K562 (cell line): ENCODE results near the gene TRPM2. TPM values are rescaled to one million over a fixed set of nuclear protein-coding genes. Genes with fewer than 3 reads are reported as not detected.

Source experiments
- ARID2 ChIP-seq: fragments of 450-650 bp; IDR thresholded peaks from 2 replicates; pipeline ENCODE4 v1.6.1; 2017; ENCODE audit warnings: antibody characterized with exemption, mild to moderate bottlenecking
- HEY1 ChIP-seq: fragments of 250-450 bp; sonication (Bioruptor Pico); IDR thresholded peaks from 2 replicates; pipeline ENCODE4 v1.5.0; 2020; ENCODE audit warnings: mild to moderate bottlenecking, moderate library complexity, borderline replicate concordance
- SRSF9 ChIP-seq: fragments of 200-400 bp; formaldehyde crosslinking; IDR thresholded peaks from 2 replicates; pipeline ENCODE4 v1.6.1; 2017; ENCODE audit warnings: low read depth, low read length, borderline replicate concordance
- XRCC4 ChIP-seq: IDR thresholded peaks from one replicate; pipeline ENCODE4 v1.6.1; 2011; ENCODE audit not compliant: insufficient read depth, insufficient read length; ENCODE audit errors: extremely low read depth
- polyA plus RNA-seq, 8 experiments: library from polyadenylated mRNA; depleted of rRNA in 4 of 8; stranded (reverse) in 5 of 8; unstranded in 3 of 8; fragments of >200 nt; fragmentation: Nextera tagmentation in 2 of 8; fragmentation: Illumina TruSeq in 1 of 8; extraction: Ambion mirVana in 2 of 8; extraction: Trizol in 1 of 8; gene quantifications; 2 replicates each; pipeline versions ENCODE4 v1.2.1 to v1.2.3, GENCODE V29; 2011 to 2014; ENCODE audit warnings: inconsistent platforms in 1 of 8, missing spikeins in 1 of 8
- total RNA-seq, 7 experiments: library from RNA; depleted of rRNA in 6 of 7; stranded (reverse); fragments of >200 nt in 6 of 7; fragmentation: Illumina TruSeq in 2 of 7; extraction: Trizol in 2 of 7; gene quantifications; 2 replicates each; pipeline versions ENCODE4 v1.2.1 to v1.2.3, GENCODE V29; 2011 to 2021; ENCODE audit warnings: low replicate concordance in 1 of 7
- TF ChIP-seq, protein P1 (sequence below): sonication (generic); formaldehyde crosslinking; IDR thresholded peaks from 2 replicates; pipeline ENCODE4 v1.8.0; 2023; ENCODE audit warnings: missing genetic modification reagents, mild to moderate bottlenecking, borderline replicate concordance

The TRPM2 gene
- total and polyA plus RNA-seq, 9 of the 15 experiments (the other 6 are each of a cell fraction or from before 2014, with no cell fraction given), result 0.33 to 2.1 (median 0.98) TPM; not detected in 2

DNA sequence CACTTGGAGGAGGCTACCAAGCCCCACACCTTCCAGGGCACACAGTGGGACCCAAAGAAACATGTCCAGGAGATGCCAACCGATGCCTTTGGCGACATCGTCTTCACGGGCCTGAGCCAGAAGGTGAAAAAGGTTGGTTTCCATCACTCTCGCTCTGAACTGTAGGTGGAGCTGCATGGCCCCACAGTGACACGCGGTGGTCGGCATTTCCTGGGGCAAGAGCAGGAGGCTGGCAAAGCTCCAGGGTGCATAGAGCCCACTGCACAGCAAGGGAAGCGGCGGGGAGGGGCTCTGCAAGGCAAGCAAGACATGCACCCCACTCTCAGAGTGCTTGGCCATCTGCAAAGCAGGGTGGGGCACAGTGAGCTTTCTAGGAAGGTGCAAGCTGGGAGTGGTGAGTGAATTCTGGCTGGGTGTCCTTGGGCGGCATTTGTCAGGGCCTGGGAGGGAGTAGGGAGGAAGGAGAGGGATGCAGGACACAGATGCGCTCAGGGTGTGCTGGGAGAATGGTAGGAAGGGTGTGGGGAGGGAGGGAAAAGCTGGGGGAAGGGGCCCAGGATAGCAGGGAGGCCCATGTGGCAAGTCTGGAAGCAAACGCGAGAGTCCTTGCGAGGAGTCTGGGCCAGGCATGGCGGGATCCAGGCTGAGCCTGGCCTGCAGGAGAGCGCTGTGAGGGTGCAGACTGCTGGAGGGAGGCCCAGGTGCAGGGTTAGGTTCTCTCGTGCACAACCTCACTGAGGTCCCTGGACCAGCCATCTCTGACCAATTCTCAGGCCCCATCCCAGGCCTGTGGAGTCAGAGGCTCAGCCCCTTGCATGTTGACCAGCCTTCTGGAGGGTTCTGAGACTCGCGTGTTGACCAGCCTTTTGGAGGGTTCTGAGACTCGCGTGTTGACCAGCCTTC lies 11.0 kb downstream of the TRPM2 start (continued):
- TF ChIP-seq, protein P1, sequence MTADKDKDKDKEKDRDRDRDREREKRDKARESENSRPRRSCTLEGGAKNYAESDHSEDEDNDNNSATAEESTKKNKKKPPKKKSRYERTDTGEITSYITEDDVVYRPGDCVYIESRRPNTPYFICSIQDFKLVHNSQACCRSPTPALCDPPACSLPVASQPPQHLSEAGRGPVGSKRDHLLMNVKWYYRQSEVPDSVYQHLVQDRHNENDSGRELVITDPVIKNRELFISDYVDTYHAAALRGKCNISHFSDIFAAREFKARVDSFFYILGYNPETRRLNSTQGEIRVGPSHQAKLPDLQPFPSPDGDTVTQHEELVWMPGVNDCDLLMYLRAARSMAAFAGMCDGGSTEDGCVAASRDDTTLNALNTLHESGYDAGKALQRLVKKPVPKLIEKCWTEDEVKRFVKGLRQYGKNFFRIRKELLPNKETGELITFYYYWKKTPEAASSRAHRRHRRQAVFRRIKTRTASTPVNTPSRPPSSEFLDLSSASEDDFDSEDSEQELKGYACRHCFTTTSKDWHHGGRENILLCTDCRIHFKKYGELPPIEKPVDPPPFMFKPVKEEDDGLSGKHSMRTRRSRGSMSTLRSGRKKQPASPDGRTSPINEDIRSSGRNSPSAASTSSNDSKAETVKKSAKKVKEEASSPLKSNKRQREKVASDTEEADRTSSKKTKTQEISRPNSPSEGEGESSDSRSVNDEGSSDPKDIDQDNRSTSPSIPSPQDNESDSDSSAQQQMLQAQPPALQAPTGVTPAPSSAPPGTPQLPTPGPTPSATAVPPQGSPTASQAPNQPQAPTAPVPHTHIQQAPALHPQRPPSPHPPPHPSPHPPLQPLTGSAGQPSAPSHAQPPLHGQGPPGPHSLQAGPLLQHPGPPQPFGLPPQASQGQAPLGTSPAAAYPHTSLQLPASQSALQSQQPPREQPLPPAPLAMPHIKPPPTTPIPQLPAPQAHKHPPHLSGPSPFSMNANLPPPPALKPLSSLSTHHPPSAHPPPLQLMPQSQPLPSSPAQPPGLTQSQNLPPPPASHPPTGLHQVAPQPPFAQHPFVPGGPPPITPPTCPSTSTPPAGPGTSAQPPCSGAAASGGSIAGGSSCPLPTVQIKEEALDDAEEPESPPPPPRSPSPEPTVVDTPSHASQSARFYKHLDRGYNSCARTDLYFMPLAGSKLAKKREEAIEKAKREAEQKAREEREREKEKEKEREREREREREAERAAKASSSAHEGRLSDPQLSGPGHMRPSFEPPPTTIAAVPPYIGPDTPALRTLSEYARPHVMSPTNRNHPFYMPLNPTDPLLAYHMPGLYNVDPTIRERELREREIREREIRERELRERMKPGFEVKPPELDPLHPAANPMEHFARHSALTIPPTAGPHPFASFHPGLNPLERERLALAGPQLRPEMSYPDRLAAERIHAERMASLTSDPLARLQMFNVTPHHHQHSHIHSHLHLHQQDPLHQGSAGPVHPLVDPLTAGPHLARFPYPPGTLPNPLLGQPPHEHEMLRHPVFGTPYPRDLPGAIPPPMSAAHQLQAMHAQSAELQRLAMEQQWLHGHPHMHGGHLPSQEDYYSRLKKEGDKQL (CRISPR knock-in tag), result no peak
- TF ChIP-seq XRCC4, result no peak
- TF ChIP-seq ARID2, result no peak
- no peak for TF ChIP-seq HEY1
- no peak for TF ChIP-seq SRSF9
